Fibroblast of skin of right quadriceps (primary cell): ENCODE data around the gene CXorf66.
"Not testable (repeated sequence)": the region's sequence is repeated elsewhere in the genome, so short reads cannot be mapped to it uniquely, and the experiment has no call there.

Source experiments
- DNase-seq: peaks from one replicate; pipeline ENCODE4 v3.0.0-alpha.2; 2013

The CXorf66 gene, protein sequence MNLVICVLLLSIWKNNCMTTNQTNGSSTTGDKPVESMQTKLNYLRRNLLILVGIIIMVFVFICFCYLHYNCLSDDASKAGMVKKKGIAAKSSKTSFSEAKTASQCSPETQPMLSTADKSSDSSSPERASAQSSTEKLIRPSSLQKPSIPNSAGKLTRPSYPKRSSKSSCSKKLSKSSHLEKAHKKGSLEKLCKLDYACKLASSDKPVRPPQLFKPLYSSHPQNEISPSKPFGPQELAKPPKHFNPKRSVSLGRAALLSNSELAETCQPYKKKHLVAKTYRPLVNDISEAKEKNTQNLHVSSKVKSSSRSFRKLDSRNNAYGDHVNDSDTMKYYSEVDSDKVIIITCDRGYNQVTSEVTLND

GRCh38 chrX:139965421-139965820 is at the start of gene CXorf66:
TSS of gene CXorf66 (minus strand) at chrX:139965521. CDS start at chrX:139965496, 25 bp downstream.
- DNase-seq, result no peak

GRCh38 chrX:139982856-139983255 is 17.5 kb upstream of the CXorf66 start:
- DNase-seq, result no peak

DNA sequence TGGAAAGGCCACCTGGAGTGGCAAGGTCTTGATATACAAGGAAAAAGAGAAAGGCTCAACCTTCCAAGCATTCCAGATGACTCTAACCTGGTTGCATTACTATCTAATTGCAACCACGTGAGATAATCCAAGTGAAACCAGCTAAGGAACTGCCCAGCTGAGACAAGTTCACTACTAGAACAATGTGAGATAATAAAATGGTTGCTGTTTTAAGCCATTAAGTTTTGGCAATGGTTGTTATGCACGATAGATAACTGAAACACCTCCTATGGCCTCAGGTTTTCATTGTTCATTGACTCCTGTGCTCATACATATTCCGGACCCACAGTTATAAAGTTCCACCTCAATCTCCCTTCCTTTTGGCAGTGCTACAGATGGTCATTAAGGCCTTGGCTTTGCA is 9.2 kb upstream of the CXorf66 start:
- DNase-seq, result no peak

GRCh38 chrX:139972629-139973624 is 7.6 kb upstream of the CXorf66 start:
- DNase-seq, result no peak

DNA sequence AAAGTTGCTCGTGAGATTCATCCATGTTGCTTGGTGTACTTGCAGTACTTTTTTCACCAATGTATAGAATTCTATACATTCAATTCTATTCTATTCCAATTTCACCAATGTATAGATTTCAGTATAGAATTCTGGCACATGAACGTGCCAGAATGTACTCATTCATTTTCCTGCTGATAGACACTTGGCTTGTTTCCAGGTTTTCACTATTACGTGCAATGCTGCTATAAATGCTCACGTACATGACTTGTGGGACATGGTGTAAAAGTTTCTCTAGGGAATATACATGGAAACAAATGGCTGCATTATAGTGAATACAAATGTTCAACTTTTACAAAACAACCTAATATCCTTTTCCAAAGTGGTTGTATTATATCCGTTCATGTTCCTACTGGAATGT is 6.8 kb upstream of the CXorf66 start:
- no peak for DNase-seq

- DNase-seq, result no peak
Measured at GRCh38 chrX:139971394-139971749, 6.1 kb upstream of the CXorf66 start.

GRCh38 chrX:139969286-139969685 is 4.0 kb upstream of the CXorf66 start:
- DNase-seq, result no peak

GRCh38 chrX:139967750-139968149 is 2.4 kb upstream of the CXorf66 start:
- DNase-seq, result no peak

DNA sequence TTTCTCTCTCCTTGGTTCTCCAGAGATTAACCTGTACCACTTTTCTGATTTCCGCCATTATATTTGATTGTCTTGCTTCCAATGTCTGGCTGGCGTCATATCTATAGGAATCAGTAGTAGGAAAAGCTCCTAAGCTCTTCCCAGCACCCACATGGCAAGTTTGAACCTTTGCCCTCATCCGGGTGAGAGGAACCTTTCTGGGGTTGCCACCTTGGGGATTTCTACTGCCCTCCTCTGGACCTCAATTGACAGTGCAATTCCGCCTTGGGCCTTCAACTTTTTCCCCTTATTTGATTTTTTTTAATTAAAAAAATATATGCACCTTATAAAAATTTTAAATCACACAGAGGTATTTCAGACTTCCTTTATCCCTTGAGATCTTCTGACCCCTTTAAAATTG is 2.0 kb upstream of the CXorf66 start:
- DNase-seq, result no peak

- DNase-seq, result not testable (repeated sequence)
Measured at GRCh38 chrX:139966159-139966558, 838 bp upstream of the CXorf66 start.

DNA sequence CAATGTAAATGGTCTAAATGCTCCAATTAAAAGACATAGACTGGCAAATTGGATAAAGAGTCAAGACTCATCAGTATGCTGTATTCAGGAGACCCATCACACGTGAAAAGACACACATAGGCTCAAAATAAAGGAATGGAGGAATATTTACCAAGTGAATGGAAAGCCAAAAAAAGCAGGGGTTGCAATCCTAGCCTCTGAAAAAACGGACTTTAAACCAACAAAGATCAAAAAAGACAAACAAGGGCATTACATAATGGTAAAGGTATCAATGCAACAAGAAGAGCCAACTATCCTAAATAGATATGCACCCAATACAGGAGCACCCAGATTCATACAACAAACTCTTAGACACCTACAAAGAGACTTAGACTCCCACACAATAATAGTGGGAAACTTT is 4.2 kb downstream of the CXorf66 start:
- DNase-seq, result not testable (repeated sequence)

GRCh38 chrX:139949703-139950102 is 15.6 kb downstream of the CXorf66 start:
- no peak for DNase-seq

DNA sequence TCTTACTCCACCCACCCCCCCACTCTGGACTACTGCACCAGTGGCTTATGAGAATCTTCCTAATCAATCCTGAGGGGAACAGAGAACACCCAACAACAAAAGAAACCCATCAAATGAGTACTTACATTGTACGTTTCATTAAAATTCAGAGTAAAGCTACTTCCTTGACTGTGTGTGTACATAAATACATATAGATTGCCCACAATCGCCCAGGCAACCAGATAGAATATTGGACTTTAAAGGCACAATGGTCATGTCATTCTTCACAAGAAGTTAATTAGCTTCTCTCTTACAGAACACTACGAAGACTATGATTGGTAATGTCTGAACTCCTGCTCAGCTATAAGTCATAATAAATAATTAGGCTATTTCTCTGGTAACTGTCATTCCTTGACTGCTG is 20.2 kb downstream of the CXorf66 start:
- no peak for DNase-seq

- DNase-seq, result no peak
Measured at GRCh38 chrX:139936259-139936658, 29.1 kb downstream of the CXorf66 start.

DNA sequence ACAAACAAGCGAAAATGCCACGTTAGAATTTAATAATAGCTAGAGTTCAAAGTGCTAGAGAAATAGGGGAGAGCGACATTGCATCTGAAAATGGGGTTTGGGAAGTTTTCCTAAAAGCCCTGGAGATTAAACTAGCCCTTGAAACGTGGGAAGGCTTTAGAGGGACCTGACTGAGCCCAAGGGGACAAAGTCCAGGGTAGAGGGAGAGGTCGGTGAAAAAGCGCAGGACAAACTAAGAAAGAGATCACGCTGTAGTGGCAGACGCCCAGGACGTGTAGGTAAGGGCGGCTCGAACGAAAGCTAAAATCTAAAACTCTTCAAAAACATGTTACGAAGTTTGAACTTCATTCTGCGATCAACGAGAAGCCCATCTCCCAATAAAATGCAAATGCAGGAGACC is 31.4 kb downstream of the CXorf66 start:
- DNase-seq, result no peak

GRCh38 chrX:139932901-139933796 is 32.2 kb downstream of the CXorf66 start, which contains the start of gene ATP11C:
TSS of gene ATP11C (minus strand) at chrX:139933053. CDS start at chrX:139932042, 1,011 bp downstream.
- DNase-seq, result peak; percentile 90

DNA sequence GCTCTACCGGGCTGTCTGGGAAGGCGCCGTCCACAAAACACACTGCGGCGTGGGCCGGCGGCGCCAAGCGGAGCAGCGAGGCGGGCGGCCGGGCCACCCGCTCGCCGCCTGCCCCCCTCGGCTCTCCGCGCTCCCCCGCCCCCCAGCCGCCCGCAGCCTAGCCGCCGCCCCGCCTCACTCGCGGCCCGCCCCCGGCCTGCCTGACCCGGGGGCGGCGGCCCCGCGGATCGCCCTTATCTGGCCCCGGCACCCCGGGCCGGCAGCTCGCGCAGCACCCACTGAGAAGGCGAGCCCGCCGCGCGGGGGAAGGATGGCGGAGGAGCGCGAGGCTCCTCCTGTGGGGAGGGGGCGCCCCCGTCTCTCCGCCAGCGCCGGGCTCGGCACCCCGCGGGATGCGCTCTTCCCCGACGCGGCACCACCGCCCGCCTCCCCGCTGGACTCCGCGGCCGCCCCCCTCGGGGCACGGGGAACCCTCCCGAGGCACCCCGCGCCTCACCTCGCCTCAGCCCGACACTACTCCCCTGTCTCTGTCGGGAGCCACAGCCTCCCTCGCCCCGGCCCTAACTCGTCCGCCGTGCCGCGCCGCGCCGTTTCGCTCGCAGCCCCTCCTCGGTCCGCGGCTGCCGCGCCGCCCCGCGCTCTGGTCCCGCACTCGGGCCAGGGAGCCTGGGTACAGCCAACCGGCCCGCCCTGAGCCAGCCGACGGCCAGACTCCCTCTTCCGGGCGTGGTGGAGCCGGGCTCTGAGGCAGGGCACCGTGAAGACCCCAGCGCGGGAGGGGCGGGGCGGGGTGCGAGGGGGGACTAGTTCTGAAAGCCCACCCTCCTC is 33.0 kb downstream of the CXorf66 start:
- DNase-seq, result peak; percentile 30

DNA sequence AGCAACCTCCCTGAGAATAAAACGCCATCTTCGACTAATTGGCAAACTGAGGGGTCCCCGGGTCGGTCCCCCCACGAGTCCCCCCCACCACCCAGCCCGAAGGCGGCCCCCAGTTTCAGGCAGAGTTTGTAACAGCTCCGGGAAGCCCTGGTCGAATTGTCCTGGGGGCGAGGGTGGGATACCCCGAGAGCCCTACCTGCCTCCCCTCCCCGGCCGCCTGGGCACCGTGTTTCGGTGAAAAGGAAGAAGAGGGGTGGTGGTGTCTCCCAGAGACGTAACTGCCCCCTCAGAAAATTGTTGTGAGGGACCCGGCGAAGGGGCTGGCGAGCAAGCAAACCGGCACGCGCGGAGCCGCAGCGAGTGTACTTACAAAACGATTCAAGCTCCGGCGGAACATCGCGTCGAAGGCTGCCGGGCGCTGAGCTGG is 33.7 kb downstream of the CXorf66 start:
- no peak for DNase-seq

GRCh38 chrX:139930916-139931645 is 34.2 kb downstream of the CXorf66 start:
- DNase-seq, result no peak

- DNase-seq, result no peak
Measured at GRCh38 chrX:139930401-139930800, 34.9 kb downstream of the CXorf66 start.

GRCh38 chrX:139929876-139930275 is 35.4 kb downstream of the CXorf66 start:
- DNase-seq, result no peak
